ENCODE measurements around the gene CD96. TPM values are rescaled to one million over a fixed set of nuclear protein-coding genes. Genes with fewer than 3 reads are reported as not detected.
"Not testable (repeated sequence)": the region's sequence is repeated elsewhere in the genome, so short reads cannot be mapped to it uniquely, and the experiment has no call there.

Gene CD96
- total RNA-seq, 4 donors from 2014 or later: 3.8 to 5.0 (median 4.2) TPM

DNA sequence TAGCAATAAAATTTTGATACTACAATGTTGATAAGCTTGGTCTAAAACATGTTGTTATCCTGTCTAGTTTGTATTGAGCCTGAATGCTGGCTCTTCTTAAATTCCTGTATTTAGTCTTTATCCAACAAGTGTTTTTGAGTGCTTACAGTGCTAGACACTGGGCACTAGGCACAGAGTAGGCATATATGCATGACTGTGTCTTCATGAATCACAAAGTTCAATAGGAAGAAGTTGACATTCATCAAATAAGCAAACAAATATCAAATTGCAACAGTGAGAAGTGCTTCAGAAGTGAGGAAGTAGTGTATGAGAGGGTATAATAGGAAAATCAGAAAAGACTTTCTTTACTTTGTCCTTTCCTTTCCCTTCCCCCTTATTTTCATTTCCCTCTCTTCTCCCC lies 6.8 kb downstream of the CD96 start:
- TF ChIP-seq, protein P1, sequence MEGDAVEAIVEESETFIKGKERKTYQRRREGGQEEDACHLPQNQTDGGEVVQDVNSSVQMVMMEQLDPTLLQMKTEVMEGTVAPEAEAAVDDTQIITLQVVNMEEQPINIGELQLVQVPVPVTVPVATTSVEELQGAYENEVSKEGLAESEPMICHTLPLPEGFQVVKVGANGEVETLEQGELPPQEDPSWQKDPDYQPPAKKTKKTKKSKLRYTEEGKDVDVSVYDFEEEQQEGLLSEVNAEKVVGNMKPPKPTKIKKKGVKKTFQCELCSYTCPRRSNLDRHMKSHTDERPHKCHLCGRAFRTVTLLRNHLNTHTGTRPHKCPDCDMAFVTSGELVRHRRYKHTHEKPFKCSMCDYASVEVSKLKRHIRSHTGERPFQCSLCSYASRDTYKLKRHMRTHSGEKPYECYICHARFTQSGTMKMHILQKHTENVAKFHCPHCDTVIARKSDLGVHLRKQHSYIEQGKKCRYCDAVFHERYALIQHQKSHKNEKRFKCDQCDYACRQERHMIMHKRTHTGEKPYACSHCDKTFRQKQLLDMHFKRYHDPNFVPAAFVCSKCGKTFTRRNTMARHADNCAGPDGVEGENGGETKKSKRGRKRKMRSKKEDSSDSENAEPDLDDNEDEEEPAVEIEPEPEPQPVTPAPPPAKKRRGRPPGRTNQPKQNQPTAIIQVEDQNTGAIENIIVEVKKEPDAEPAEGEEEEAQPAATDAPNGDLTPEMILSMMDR (IDR thresholded peaks at IDR 0.05): no peak
- no peak for ATAC-seq (ENCODE audit: low FRiP score)

DNA sequence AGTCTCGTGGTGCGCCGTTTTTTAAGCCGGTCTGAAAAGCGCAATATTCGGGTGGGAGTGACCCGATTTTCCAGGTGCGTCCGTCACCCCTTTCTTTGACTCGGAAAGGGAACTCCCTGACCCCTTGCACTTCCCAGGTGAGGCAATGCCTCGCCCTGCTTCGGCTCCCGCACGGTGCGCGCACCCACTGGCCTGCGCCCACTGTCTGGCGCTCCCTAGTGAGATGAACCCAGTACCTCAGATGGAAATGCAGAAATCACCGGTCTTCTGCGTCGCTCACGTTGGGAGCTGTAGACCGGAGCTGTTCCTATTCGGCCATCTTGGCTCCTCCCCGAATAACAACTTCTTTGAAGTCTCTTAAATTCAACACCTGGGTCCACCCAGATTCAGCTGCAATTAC lies 19.9 kb downstream of the CD96 start:
- not testable (repeated sequence) for ATAC-seq (ENCODE audit: low FRiP score); DNase-seq (ENCODE audit: low spot score)

More for the DNA sequence above, 6.8 kb downstream of the CD96 start:
- no peak for DNase-seq (ENCODE audit: low spot score)

DNA sequence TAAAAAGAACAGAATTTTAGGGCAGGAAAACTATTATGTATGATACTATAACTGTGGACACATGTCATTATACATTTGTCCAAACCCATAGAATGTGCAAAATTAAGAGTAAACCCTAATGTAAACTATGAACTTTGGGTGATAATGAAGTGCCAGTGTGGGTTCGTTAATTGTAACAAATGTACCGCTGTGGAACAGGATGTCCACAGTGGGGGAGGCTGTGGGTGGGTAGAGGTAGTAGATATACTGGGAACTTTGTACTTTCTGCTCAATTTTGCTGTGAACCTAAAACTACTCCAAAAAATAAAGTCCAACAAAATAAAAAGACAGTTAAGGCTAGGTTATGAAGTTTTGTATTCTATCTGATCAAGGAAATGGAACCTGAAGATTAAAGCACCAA lies 24.8 kb downstream of the CD96 start:
- no peak for ATAC-seq (ENCODE audit: low FRiP score)

DNA sequence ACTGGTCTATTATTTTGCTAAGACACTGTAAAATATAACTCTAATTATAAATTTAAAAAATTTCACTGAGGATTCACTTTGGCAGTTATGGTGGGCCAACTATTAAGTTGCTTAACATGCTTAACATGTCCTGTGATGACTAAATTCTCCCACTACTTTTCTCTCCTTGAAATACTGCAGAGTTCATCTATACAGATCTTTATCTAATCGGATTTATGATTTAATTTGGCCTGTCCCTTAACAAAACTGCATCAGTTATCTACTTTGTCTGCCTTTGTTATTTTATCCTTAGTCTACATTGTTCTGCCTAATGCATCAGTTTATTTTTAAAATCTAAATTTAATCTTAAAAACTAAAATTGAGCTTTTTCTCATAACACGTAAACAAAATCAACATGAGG lies 26.4 kb downstream of the CD96 start:
- DNase-seq (ENCODE audit: low spot score) (no peak), ATAC-seq (ENCODE audit: low FRiP score) (no peak)
- TF ChIP-seq, protein P1 (IDR thresholded peaks at IDR 0.05): no peak

More for the DNA sequence above, 24.8 kb downstream of the CD96 start:
- DNase-seq (ENCODE audit: low spot score): no peak
- TF ChIP-seq, protein P1 (IDR thresholded peaks at IDR 0.05): no peak

DNA sequence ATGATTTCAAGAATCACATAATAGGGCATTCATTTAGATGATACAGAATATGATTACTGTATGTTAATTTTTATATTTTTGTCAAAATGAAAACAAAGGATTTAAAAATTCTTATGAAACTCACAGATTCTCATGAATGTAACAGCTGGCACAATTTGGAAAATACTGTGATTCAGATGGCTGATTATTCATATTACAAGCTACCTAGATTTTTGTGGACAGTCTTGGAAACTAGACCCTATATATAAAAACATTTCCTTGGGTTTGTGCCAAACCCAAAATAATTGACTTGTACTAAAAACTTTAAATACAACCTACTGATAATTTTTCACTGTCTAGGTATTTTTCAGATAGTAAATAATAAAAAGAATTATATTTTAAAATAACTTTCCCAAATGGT lies 26.9 kb downstream of the CD96 start:
- TF ChIP-seq, protein P1 (IDR thresholded peaks at IDR 0.05): no peak
- DNase-seq (ENCODE audit: low spot score) (no peak), ATAC-seq (ENCODE audit: low FRiP score) (no peak)

DNA sequence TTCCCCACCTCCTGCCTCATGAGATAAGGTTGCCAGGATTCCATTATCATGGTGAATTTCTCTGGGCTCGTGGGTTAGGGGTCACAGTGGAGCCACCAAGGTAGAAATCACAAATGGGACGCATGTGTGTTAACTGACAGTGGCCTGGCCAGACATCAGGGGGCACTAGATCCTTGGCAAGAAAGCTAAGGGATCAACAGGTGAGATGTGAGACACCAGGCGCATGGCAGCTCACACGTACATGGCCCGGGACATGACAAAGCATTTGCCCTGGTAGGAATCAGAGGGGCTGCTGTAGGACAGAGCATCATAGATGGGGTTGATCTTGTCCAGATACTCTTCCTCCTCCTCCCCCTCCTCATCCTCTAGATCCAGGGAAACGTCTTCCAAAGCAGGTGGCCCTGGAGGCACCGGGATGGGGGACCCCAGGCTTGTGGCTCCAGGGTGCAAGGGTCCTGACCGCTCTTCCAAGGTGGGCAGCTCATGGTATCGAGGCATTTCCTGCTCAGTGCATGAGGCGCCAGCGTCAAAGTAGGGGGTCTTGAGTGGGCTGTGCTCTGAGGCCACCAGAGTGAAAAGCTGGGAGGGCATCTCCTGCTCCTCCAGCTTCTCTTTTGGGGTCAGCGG lies 28.5 kb downstream of the CD96 start:
- TF ChIP-seq, protein P1 (IDR thresholded peaks at IDR 0.05): no peak
- no peak for DNase-seq (ENCODE audit: low spot score)
- ATAC-seq (ENCODE audit: low FRiP score): no peak

DNA sequence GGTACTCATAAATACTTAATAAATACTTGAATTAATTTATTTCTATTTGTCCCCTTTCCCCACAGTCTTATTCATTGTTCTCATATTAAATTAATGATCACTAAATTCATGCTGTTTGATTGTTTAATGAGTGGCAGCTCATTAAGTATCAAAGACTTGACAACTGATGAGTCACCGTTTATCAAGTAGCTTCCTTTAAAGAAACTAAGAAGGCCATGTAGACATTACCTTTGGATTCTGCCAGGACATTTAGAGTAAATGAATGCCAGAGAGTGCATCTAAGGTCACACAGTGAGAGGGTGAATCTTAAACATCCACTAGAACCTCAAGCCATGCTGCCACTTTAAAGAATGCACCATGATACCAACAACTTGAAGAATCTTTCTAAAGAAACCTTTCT lies 29.3 kb downstream of the CD96 start:
- ATAC-seq (ENCODE audit: low FRiP score): no peak
- TF ChIP-seq, protein P1 (IDR thresholded peaks at IDR 0.05): no peak

More for the DNA sequence above, 29.3 kb downstream of the CD96 start:
- no peak for DNase-seq (ENCODE audit: low spot score)
